NCI-H2196 treated with DMSO at 0.1 percent for 48 hours (cell line): ENCODE results near the gene NOL4.

Experiments used
- DNase-seq: peaks from one replicate; lab custom pipeline; 2025; ENCODE audit not compliant: unreplicated experiment; lab: John Stamatoyannopoulos, UW

Gene NOL4

GRCh38 chr18:34194239-34194638, 30.5 kb downstream of the NOL4 start:
- no peak for DNase-seq

- no peak for DNase-seq
These were observed 34.9 kb downstream of the NOL4 start for GRCh38 chr18:34189656-34190435.
